Measurements from ENCODE around the gene SLC38A8.

Gene SLC38A8

DNA sequence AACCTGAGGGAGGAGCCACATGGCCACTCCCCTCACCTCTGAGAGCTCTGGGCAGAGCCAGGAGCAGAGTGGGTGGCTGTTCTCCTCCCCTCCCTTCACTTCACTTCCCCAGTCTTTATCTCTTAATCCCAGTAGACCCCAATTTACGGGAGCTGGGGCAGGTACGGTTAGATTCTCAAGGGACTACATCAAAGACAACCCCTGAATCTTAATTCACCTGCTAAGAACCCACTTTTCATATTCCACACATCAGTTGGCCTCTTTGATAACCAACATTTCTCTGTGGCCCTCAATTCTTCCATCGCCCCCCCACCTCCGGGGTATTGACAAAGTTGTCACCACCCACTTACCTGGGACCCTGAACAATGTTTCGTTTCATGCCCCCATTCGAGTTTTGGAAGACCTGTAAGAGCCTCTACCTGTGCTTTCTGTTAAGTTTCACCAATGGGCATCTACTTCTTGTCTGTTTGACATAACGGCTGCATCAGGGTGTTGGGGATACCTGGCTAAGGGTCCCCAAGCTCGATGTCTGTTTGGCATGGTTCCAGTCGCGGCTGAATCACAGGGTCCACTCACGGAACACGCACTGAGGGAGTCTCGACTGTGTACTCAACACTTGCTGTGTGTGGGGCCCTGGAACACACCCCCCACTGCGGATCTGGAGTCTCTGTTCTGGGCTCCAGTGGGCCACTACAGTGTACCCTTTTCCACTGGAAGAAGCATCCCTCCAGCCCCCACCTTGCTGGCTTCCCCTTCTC, 27.8 kb downstream of the SLC38A8 start:
- Histone ChIP-seq H3K27ac (peak overlapping the region; percentile 74), H3K9me3 (no peaks in the 10 kb centered on the region), H3K4me3 (ENCODE audit: low read depth in 1 of 2, low read length in 1 of 2) (no peak overlapping the region), H3K4me1 (ENCODE audit: control insufficient read depth in 1 of 2, insufficient read depth in 1 of 2, low read depth in 1 of 2, low read length in 1 of 2) (peaks cover 0 to 4% of the 10 kb centered on the region in 2 experiments), H3K36me3 (no peaks in the 10 kb centered on the region), H3K27me3 (peaks cover 46% of the 10 kb centered on the region)
- TF ChIP-seq, protein P1, sequence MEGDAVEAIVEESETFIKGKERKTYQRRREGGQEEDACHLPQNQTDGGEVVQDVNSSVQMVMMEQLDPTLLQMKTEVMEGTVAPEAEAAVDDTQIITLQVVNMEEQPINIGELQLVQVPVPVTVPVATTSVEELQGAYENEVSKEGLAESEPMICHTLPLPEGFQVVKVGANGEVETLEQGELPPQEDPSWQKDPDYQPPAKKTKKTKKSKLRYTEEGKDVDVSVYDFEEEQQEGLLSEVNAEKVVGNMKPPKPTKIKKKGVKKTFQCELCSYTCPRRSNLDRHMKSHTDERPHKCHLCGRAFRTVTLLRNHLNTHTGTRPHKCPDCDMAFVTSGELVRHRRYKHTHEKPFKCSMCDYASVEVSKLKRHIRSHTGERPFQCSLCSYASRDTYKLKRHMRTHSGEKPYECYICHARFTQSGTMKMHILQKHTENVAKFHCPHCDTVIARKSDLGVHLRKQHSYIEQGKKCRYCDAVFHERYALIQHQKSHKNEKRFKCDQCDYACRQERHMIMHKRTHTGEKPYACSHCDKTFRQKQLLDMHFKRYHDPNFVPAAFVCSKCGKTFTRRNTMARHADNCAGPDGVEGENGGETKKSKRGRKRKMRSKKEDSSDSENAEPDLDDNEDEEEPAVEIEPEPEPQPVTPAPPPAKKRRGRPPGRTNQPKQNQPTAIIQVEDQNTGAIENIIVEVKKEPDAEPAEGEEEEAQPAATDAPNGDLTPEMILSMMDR (IDR thresholded peaks at IDR 0.05) = no peak

DNA sequence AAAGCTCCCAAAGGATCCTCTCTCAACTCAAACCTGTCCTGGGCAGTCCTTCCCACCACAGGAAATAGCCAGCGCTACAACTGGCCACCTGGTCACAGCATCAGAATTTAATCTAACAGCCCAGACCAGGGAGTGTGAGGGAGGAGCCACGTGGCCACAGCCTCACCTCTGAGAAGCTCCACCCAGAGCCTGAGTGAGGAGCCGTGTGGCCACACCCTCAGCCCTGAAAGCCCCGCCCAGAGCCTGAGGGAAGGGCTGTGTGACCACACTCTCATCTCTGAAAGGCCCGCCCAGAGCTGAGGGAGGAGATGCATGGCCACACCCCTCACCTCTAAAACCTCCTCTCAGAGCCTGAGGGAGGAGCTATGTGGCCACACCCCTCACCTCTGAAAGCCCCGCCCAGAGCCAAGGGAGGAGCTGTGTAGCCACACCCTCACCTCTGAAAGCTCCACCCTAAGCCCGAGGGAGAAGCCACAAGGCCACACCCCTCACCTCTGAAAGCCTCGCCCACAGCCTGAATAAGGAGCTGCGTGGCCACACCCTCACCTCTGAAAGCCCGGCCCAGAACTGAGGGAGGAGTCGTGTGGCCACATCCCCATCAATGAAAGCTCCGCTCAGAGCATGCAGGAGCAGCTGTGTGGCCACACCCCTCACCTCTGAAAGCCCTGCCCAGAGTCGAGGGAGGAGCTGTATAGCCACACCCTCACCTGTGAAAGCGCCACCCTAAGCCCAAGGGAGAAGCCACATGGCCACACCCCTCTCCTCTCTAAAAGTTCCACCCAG, 28.6 kb downstream of the SLC38A8 start:
- TF ChIP-seq, protein P1 (IDR thresholded peaks at IDR 0.05) = no peak
- Histone ChIP-seq H3K4me1 (ENCODE audit: control insufficient read depth in 1 of 2, insufficient read depth in 1 of 2, low read depth in 1 of 2, low read length in 1 of 2) (peaks cover 0 to 4% of the 10 kb centered on the region in 2 experiments), H3K9me3 (no peaks in the 10 kb centered on the region), H3K4me3 (ENCODE audit: low read depth in 1 of 2, low read length in 1 of 2) (no peak overlapping the region), H3K36me3 (no peaks in the 10 kb centered on the region), H3K27me3 (peaks cover 47% of the 10 kb centered on the region), H3K27ac (peak overlapping the region; percentile 74)

DNA sequence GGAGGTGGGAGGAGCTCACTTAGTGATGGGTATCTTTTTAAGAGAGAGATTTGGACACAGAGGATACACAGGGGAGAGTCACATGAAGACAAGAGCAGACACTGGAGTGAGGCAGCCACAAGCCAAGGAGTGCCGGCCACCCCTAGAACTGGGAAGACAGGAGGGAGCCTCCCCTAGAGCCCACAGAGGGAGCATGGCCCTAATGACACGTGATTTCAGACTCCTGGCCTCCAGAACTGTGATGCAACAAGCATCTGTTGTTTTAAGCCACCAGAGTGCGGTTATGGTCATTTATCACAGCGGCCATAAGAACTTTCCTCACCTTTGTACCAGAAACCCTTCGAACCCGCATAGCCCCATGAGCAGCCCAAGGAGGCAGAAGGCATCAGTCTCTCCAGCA, 33.3 kb downstream of the SLC38A8 start:
- H3K4me3 ChIP-seq (ENCODE audit: low read depth in 1 of 2, low read length in 1 of 2) = no peak overlapping the region
- H3K27ac ChIP-seq = no peak overlapping the region
- H3K9me3 ChIP-seq = no peaks in the 10 kb centered on the region
- H3K36me3 ChIP-seq = no peaks in the 10 kb centered on the region
- TF ChIP-seq, protein P1 (IDR thresholded peaks at IDR 0.05) = no peak
- H3K4me1 ChIP-seq (ENCODE audit: control insufficient read depth in 1 of 2, insufficient read depth in 1 of 2, low read depth in 1 of 2, low read length in 1 of 2) = peaks cover 0 to 3% of the 10 kb centered on the region in 2 experiments
- H3K27me3 ChIP-seq = peaks cover 53% of the 10 kb centered on the region

DNA sequence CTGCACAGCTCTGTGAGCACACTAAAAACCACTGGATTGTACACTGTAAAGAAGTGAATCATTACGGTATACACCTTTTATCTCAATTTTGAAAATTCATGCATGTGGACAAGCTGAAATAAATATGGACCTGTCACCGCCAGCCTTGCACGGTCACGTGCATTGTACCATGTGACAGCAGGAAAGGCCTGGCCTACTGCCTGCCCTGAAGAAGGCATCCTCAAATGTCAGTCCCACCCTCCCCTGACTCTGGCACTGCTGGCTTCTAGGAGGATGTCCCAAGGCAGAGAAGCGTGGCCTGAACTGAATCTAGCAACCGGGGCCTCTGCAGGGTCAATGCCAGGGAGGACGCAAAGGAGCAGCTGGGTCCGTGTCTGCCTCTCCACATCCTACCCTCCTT, 34.6 kb downstream of the SLC38A8 start:
- Histone ChIP-seq H3K4me3 (ENCODE audit: low read depth in 1 of 2, low read length in 1 of 2) (no peak overlapping the region), H3K27me3 (peaks cover 67% of the 10 kb centered on the region), H3K36me3 (no peaks in the 10 kb centered on the region), H3K9me3 (no peaks in the 10 kb centered on the region), H3K27ac (no peak overlapping the region), H3K4me1 (ENCODE audit: control insufficient read depth in 1 of 2, insufficient read depth in 1 of 2, low read depth in 1 of 2, low read length in 1 of 2) (no peaks in the 10 kb centered on the region)
- TF ChIP-seq, protein P1 (IDR thresholded peaks at IDR 0.05) = no peak

DNA sequence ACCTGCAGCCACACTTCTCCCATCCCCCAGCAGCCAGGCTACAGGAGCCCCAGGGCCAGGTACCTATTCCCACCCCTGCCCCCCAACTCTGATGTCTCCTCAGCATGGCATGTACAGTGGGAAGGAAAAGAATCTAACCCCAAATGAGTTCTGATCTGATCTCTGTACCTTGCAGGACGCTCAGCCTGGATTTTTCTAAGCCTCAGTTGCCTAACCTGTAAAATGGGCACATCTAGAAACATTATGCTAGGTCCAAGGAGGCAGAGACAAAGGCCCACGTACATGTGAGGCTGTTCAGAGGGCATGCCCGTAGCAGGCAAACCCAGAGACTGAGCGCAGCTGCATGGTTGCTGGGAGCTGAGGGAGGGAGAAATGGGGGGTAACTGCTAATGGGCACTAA, 35.1 kb downstream of the SLC38A8 start:
- peaks cover 68% of the 10 kb centered on the region for H3K27me3 ChIP-seq
- H3K4me3 ChIP-seq (ENCODE audit: low read depth in 1 of 2, low read length in 1 of 2) = no peak overlapping the region
- TF ChIP-seq, protein P1 (IDR thresholded peaks at IDR 0.05) = no peak
- H3K27ac ChIP-seq = no peak overlapping the region
- no peaks in the 10 kb centered on the region for H3K9me3 ChIP-seq
- H3K4me1 ChIP-seq (ENCODE audit: control insufficient read depth in 1 of 2, insufficient read depth in 1 of 2, low read depth in 1 of 2, low read length in 1 of 2) = no peaks in the 10 kb centered on the region
- H3K36me3 ChIP-seq = no peaks in the 10 kb centered on the region
